Stimulated activated CD8-positive, alpha-beta memory T cell treated with anti-CD3 and anti-CD28 coated beads, Interleukin-7, amount 100 ng/mL, for 48 hours (primary cell): Measurements from ENCODE around the gene DNAI1.
"Not testable (repeated sequence)": the region's sequence is repeated elsewhere in the genome, so short reads cannot be mapped to it uniquely, and the experiment has no call there.

Source experiments
- DNase-seq, 2 donors: peaks; one replicate each; pipeline ENCODE4 v3.0.0-alpha.2; 2020; ENCODE audit warnings: low read depth in 1 of 2; ENCODE audit errors: extremely low read depth in 1 of 2

DNAI1 gene

GRCh38 chr9:34458013-34458958, at the start of gene DNAI1, which contains the start of gene FAM219A:
Gene DNAI1, plus strand, starts transcription at chr9:34458805. Its CDS starts 201 bp downstream, at chr9:34459006.
Gene FAM219A, minus strand, starts transcription at chr9:34458570. Its CDS starts 307 bp downstream, at chr9:34458263.
- DNase-seq, result peak; percentile 97 to 98

DNA sequence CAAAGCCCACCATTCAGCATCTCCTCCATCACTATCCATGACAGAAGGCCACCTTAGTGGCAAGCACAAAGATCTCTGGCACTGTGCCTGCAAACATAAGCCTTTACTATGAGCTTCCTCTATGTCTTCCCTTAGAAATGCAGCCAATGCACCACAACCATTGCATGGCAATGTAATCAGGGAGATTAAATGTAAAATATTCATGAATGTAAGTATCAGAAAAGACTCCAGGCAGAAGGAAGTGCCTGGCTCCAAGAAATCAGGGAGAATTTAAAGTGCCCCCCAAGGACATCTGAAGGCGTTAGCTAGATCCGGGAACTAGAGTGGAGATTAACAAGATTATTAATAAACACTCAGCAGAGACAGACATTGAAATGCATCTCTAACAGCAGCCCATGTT, 49.5 kb upstream of the DNAI1 start:
- DNase-seq, result no peak

DNA sequence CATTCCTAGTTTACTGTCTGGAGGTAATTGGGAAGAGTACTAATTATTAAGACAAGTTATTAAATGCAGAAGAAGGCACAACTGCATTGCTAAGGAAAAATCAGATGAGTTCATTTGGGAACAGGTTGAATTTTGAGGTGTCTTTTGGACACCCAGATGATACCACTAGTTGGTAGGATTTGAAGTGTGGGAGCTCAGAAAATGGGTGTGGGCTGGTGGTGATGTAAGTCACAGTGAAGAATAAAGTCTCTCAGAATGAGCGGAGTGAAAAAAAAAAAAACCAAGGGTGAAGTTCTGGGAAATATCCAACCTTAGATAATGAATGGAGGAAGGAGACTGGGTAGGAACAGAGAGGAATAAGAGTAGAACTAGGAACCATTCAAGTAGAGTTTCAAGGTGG, 46.3 kb upstream of the DNAI1 start:
- DNase-seq, result no peak

- no peak for DNase-seq
Observed at GRCh38 chr9:34413231-34413852, 45.3 kb upstream of the DNAI1 start.

DNA sequence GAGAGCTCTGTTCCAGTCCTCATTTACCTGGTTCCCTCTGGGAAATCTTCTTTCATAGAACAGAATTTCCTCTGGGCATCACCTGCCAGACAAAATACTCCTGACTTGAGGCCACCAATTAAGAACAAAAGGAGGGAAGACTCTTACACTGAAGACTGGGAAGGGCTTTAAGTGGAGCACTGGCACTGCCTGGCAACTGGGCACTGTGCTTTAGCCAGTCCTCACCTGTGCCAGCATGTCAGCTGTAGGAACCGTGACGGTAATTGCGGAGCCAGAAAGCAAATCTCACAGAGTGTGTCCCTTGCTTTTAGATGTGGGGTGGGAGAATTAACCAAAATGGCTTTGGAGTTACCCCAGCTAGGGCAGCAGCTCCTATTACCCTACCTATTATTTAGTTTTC, 40.9 kb upstream of the DNAI1 start:
- no peak for DNase-seq

DNA sequence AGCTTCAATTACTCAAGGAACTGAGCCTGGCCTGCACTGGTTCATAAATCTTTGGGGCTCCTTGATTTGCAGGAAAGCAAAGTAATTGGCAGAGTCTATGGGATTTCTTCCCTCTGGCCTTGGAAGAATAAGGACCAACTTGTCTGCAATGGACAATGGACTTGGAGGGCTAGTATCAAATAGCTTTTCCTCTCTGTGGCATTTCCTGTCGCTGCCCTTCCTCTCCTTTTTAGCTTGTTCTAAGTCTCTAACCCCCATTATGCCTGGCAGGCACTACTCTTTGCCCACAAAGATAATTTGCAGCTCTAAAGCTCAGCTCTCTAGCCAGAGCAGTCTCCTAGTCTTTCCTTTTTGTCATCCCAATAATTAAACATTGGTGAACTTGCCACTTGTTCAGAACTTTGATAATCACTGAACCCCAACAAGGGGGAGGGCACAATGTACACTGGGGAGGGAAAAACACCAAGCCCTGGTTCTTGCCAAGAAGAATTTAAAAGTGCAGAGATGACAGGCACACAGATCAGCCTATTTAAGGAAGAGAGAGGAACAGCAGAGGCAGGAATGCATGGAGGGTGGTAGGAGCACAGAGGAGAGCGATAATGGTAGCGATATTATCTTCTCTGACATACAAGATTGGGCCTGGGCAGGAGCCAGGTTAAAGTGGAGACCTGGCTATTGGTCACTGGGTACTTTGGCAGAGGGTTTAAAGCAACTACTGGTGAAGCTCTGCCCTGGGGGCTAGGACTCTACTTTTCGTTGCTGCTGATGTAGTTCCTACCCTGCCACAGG, 38.7 kb upstream of the DNAI1 start:
- no peak for DNase-seq

- no peak for DNase-seq
Observed at GRCh38 chr9:34426347-34427074, 32.1 kb upstream of the DNAI1 start.

- no peak for DNase-seq
Observed at GRCh38 chr9:34428325-34428958, 30.2 kb upstream of the DNAI1 start.

DNA sequence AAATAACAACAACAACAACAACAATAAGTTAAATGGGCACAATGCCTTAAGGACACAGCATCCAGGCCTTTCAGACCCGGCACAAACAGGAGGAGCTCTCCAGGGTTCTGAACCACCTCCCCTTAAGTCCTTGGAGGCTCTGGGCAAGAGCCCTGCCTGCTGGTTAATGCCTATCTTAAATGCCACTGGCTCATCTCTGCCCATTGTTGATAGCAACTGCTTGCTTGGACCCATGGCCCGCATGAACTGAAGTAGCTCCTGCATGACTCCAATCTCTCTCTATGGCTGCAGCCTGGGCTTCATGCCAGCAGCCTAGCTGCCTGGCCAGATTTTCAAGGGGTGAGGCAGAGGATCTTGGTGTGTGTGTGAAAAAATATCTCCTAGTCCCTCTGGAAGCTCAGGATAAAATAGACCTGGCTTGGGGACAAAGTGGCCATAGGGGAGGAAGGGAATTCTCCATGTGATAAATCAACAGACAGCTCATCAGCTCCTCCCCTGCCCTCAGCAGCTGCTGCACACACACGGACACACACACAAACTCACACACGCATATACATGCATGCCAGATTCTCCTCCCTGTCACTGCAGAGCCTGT, 27.7 kb upstream of the DNAI1 start:
- no peak for DNase-seq

GRCh38 chr9:34431667-34432066, 26.9 kb upstream of the DNAI1 start:
- no peak for DNase-seq

GRCh38 chr9:34437006-34437925, 21.3 kb upstream of the DNAI1 start:
- peak in 1 of 2 donors; percentile 33 for DNase-seq

- DNase-seq, result not testable (repeated sequence)
Observed at GRCh38 chr9:34437926-34438307, 20.7 kb upstream of the DNAI1 start.

- DNase-seq, result not testable (repeated sequence)
Observed at GRCh38 chr9:34438465-34438864, 20.1 kb upstream of the DNAI1 start.

DNA sequence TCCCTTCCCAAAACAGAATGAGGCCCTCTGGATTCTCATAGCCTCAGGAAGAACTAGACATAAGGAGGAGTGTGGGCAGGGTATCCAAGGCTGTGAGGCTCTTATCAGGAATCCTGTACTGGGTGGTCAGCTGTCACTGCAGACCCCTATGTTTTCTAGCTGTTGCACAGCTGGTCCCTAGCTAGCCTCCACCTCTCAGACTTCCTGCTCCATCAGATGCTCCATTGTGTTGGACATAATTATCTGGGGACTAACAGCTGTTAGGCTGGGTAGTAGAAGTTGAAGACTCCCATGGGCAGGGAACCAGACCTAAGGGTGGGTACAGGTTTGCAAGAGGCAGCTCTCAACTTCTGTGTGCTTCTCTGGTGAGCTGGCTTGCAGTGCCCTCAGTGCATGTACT, 18.6 kb upstream of the DNAI1 start:
- no peak for DNase-seq

DNA sequence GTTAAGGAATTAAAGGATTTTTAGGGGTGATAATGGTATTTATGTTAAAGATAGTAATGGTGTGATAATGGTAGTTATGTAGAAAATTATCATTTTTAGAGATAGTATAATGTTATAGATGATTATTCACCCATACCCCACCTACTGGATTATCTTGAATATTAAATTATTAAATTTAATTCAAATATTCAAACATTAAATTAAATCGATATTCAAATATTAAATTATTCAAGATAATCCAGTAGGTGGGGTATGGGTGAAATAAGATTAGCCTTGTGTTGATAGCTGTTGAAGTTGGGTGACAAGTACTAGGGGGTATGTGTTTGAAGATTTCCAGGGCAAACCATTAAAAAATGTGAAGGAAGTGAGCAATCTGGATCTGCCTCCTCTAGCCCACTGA, 15.8 kb upstream of the DNAI1 start:
- no peak for DNase-seq

GRCh38 chr9:34443533-34443932, 15.1 kb upstream of the DNAI1 start:
- no peak for DNase-seq

- no peak for DNase-seq
Observed at GRCh38 chr9:34443976-34444375, 14.6 kb upstream of the DNAI1 start.

- DNase-seq, result no peak
Observed at GRCh38 chr9:34446468-34446891, 12.1 kb upstream of the DNAI1 start.

DNA sequence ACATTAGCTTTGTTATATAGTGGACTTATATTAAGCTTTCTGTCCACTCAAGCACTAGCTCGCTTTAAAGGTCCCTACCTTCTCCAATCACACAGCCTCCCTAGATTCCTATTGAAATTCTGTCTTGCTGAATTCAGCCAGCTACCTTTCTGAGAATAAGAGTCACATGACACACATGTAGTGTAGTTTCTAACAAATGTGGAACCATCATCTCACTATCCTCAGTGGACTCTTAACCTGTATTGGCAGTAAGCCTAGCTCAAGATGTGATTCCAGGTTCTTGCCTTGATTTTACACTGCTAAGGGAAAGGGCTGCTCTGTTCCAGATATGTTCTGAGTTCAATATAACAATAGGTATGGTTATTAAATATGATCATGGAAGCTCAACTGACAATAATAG, 11.7 kb upstream of the DNAI1 start:
- DNase-seq, result no peak
